Measurements from ENCODE around the gene ANTXR1. TPM values are rescaled to one million over a fixed set of nuclear protein-coding genes. Genes with fewer than 3 reads are reported as not detected.

ANTXR1 gene
- polyA plus RNA-seq, 1 donor (not counting 4 experiments of a cell fraction or from before 2014, with no cell fraction given) = 20.4 TPM

DNA sequence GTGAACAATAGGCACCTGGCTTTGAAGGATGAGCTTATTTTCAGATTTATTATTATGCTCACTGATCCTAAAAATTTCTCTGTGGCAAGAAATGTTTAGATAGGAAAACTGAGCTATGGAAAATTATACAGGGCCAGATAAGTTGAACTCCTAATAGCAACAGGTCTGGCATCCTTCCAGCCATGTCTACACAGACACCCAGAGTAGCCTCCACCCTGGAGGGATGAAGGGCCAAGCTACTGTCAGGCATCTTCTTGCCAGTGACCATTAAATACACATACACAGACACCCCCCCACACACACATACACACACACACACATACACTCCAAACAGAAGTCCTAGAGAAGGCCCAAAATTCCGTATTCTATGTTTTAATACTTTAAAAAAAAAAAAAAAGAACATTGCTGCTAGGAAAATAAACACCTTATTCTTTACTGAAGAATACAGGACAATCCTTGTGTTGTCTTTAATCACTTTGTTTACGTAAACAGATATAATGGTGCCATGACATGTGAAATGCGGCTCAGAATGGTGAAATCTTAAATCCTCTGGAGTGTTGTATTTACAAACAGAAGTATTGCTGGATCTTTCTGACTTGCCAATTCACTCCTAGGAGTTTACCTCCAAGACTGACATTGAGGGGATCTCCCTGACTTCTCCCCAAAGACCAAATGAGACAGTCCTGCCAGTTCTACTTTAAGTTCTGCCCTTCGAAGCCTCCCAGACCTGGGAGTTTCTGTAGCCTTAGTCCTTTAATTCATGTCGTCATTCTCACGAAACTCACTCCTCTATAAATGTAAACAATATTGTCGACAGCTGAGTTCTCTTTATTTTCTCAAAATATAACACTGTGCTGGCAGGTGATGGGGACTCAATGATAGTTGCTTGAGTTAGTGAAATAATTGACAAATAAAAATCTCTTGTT, 163.1 kb downstream of the ANTXR1 start:
- TF ChIP-seq, protein P1, sequence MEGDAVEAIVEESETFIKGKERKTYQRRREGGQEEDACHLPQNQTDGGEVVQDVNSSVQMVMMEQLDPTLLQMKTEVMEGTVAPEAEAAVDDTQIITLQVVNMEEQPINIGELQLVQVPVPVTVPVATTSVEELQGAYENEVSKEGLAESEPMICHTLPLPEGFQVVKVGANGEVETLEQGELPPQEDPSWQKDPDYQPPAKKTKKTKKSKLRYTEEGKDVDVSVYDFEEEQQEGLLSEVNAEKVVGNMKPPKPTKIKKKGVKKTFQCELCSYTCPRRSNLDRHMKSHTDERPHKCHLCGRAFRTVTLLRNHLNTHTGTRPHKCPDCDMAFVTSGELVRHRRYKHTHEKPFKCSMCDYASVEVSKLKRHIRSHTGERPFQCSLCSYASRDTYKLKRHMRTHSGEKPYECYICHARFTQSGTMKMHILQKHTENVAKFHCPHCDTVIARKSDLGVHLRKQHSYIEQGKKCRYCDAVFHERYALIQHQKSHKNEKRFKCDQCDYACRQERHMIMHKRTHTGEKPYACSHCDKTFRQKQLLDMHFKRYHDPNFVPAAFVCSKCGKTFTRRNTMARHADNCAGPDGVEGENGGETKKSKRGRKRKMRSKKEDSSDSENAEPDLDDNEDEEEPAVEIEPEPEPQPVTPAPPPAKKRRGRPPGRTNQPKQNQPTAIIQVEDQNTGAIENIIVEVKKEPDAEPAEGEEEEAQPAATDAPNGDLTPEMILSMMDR (optimal IDR thresholded peaks at IDR 0.05 in 1 of 3, IDR thresholded peaks at IDR 0.05 in 1 of 3, conservative IDR thresholded peaks at IDR 0.05 in 1 of 3; ENCODE audit: extremely low read depth in 1 of 3, insufficient read depth in 2 of 3, low read length in 3 of 3) = no peak
- no peak for TF ChIP-seq EZH2 (IDR thresholded peaks at IDR 0.05; ENCODE audit: low read length)
- Histone ChIP-seq H3K36me3 (ENCODE audit: control insufficient read depth in 2 of 2, extremely low read depth in 1 of 2, insufficient read depth in 2 of 2, low read length in 2 of 2) (no peaks in the 10 kb centered on the region), H3K4me3 (ENCODE audit: control insufficient read depth in 2 of 3, extremely low read depth in 1 of 3, insufficient read depth in 2 of 3, low read depth in 1 of 3, low read length in 3 of 3) (no peak overlapping the region), H3K27me3 (ENCODE audit: control insufficient read depth, extremely low read depth, insufficient read depth, low read length) (no peaks in the 10 kb centered on the region), H4K20me1 (ENCODE audit: control insufficient read depth, extremely low read depth, insufficient read depth, low read length) (no peaks in the 10 kb centered on the region), H3K9ac (ENCODE audit: control insufficient read depth, extremely low read depth, insufficient read depth, low read length) (no peak overlapping the region), H2AFZ (ENCODE audit: control insufficient read depth, low read length) (no peak overlapping the region), H3K4me1 (ENCODE audit: control insufficient read depth, extremely low read depth, insufficient read depth, low read length) (peaks cover 20% of the 10 kb centered on the region), H3K9me3 (ENCODE audit: control insufficient read depth, low read depth, low read length) (no peaks in the 10 kb centered on the region), H3K27ac (ENCODE audit: control insufficient read depth, insufficient read depth, low read length) (no peak overlapping the region), H3K9me1 (ENCODE audit: control insufficient read depth, extremely low read depth, insufficient read depth, low read length) (no peaks in the 10 kb centered on the region), H3K79me2 (ENCODE audit: control insufficient read depth, insufficient read depth, low read length) (no peaks in the 10 kb centered on the region), H3K4me2 (ENCODE audit: control insufficient read depth, extremely low read depth, insufficient read depth, low read depth, low read length) (no peak overlapping the region)
- DNase-seq (ENCODE audit: low read depth, low spot score) = no peak
- no peak for FAIRE-seq
- dilution Hi-C loops (cut with MboI; ENCODE audit: extremely low pct_ligation_motif_present, low sequenced_read_pairs) = no loop called here

DNA sequence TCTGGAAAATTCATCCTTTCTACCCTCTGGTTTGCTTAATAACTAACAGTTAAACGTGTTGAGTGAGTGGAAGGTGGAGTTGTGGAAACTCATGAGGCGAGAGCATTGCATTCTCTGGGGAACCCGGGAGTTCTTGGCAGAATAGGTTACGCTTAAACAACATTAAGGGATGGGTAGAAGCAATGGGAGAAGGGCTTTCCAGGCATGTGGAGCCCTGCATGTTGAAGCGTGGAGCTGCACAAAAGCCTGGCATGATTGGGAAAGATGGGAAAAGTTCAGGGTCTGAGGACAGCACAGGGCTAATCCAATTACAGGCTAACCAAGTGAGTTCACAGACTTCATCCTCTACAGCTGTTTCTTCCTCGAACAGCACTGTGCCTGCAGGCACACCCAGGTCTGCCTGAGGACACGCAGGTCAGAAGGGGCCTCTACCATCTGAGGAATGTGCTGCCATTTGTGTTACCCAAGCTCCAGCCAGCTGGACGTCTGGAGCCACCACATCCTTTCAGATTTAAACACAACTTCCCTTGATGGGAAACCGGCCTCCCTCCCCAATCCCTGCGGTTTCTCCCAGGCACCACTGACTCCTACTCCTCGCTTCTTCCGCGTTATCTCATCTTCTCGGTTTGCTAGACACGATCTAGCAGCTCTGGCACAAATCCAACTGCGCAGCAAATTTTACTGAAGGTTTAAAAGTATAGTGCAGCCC, 164.2 kb downstream of the ANTXR1 start:
- no peak for DNase-seq (ENCODE audit: low read depth, low spot score)
- Histone ChIP-seq H3K9me3 (ENCODE audit: control insufficient read depth, low read depth, low read length) (no peaks in the 10 kb centered on the region), H2AFZ (ENCODE audit: control insufficient read depth, low read length) (no peak overlapping the region), H3K4me1 (ENCODE audit: control insufficient read depth, extremely low read depth, insufficient read depth, low read length) (peaks cover 23% of the 10 kb centered on the region), H3K4me3 (ENCODE audit: control insufficient read depth in 2 of 3, extremely low read depth in 1 of 3, insufficient read depth in 2 of 3, low read depth in 1 of 3, low read length in 3 of 3) (no peak overlapping the region), H3K79me2 (ENCODE audit: control insufficient read depth, insufficient read depth, low read length) (no peaks in the 10 kb centered on the region), H3K9ac (ENCODE audit: control insufficient read depth, extremely low read depth, insufficient read depth, low read length) (no peak overlapping the region), H3K36me3 (ENCODE audit: control insufficient read depth in 2 of 2, extremely low read depth in 1 of 2, insufficient read depth in 2 of 2, low read length in 2 of 2) (peaks cover 0 to 3% of the 10 kb centered on the region in 2 experiments), H3K9me1 (ENCODE audit: control insufficient read depth, extremely low read depth, insufficient read depth, low read length) (no peaks in the 10 kb centered on the region), H3K27ac (ENCODE audit: control insufficient read depth, insufficient read depth, low read length) (no peak overlapping the region), H3K27me3 (ENCODE audit: control insufficient read depth, extremely low read depth, insufficient read depth, low read length) (no peaks in the 10 kb centered on the region), H4K20me1 (ENCODE audit: control insufficient read depth, extremely low read depth, insufficient read depth, low read length) (no peaks in the 10 kb centered on the region), H3K4me2 (ENCODE audit: control insufficient read depth, extremely low read depth, insufficient read depth, low read depth, low read length) (no peak overlapping the region)
- no peak for TF ChIP-seq EZH2 (IDR thresholded peaks at IDR 0.05; ENCODE audit: low read length)
- TF ChIP-seq, protein P1 (optimal IDR thresholded peaks at IDR 0.05 in 1 of 3, IDR thresholded peaks at IDR 0.05 in 1 of 3, conservative IDR thresholded peaks at IDR 0.05 in 1 of 3; ENCODE audit: extremely low read depth in 1 of 3, insufficient read depth in 2 of 3, low read length in 3 of 3) = no peak
- dilution Hi-C loops (cut with MboI; ENCODE audit: extremely low pct_ligation_motif_present, low sequenced_read_pairs) = no loop called here
- peak; percentile 26 for FAIRE-seq

Data from keratinocyte (primary cell).